HEK293 (cell line): ENCODE results near the gene TEDC2.
A peak's percentile ranks its signal among the peaks of the same experiment; 100 is the strongest.

Experiments
- CTCF ChIA-PET: fragments of 350-600 bp; formaldehyde crosslinking; extraction: SDS; loops from one replicate; lab custom pipeline; 2021; ENCODE audit warnings: antibody characterized with exemption; lab: Yijun Ruan, JAX
- POLR2A ChIA-PET: fragments of 300-600 bp; formaldehyde crosslinking; extraction: SDS; loops from one replicate; lab custom pipeline; 2020; ENCODE audit warnings: antibody characterized with exemption, inconsistent platforms; lab: Yijun Ruan, JAX
- H3K27ac ChIP-seq: fragments of 200-500 bp; sonication (Bioruptor generic); 2 replicates; pipeline ENCODE4 v1.5.1; 2014; ENCODE audit warnings: low read depth, low read length, control low read depth, inconsistent platforms; ENCODE audit errors: extremely low read depth
- H3K36me3 ChIP-seq, 2 experiments: fragments of 200-500 bp in 1 of 2; sonication (Bioruptor generic) in 1 of 2; 1 replicate in 1 of 2; 2 replicates in 1 of 2; pipeline ENCODE4 v1.5.1; 2014 to 2017; ENCODE audit warnings: inconsistent platforms in 2 of 2, low read length in 2 of 2; ENCODE audit not compliant: control insufficient read depth in 2 of 2, insufficient read depth in 1 of 2
- H3K4me1 ChIP-seq: fragments of 200-500 bp; sonication (Bioruptor generic); 2 replicates; pipeline ENCODE4 v1.5.1; 2014; ENCODE audit warnings: mild to moderate bottlenecking, low read length, inconsistent platforms; ENCODE audit not compliant: control insufficient read depth, insufficient read depth
- H3K4me3 ChIP-seq: 2 replicates; pipeline ENCODE4 v1.5.1; 2011; ENCODE audit warnings: low read depth, mild to moderate bottlenecking, control low read depth, low read length, moderate library complexity
- H3K9me3 ChIP-seq: fragments of 200-500 bp; sonication (Bioruptor generic); 2 replicates; pipeline ENCODE4 v1.5.1; 2014; ENCODE audit warnings: low read depth, low read length, inconsistent platforms; ENCODE audit not compliant: control insufficient read depth, insufficient read depth
- BCL11A ChIP-seq: fragments of 450-650 bp; formaldehyde crosslinking; IDR thresholded peaks from 2 replicates; pipeline ENCODE4 v1.5.1; 2016; ENCODE audit warnings: low read depth, missing biosample characterization, missing genetic modification characterization
- BCL11B ChIP-seq: fragments of 450-650 bp; formaldehyde crosslinking; IDR thresholded peaks from 2 replicates; pipeline ENCODE4 v1.5.1; 2016; ENCODE audit warnings: low read depth, missing biosample characterization, missing genetic modification characterization
- EGR2 ChIP-seq: fragments of 450-650 bp; formaldehyde crosslinking; IDR thresholded peaks from 2 replicates; pipeline ENCODE4 v1.5.1; 2016; ENCODE audit warnings: low read depth, missing biosample characterization, missing genetic modification characterization
- GLIS2 ChIP-seq: fragments of 450-650 bp; formaldehyde crosslinking; IDR thresholded peaks from 2 replicates; pipeline ENCODE4 v1.5.1; 2016; ENCODE audit warnings: missing biosample characterization, missing genetic modification characterization
- SCRT2 ChIP-seq: fragments of 450-650 bp; formaldehyde crosslinking; IDR thresholded peaks from 2 replicates; pipeline ENCODE4 v1.5.1; 2016; ENCODE audit warnings: missing biosample characterization, missing genetic modification characterization
- SP7 ChIP-seq: fragments of 450-650 bp; formaldehyde crosslinking; IDR thresholded peaks from 2 replicates; pipeline ENCODE4 v1.5.1; 2016; ENCODE audit warnings: missing biosample characterization, missing genetic modification characterization
- YY1 ChIP-seq: fragments of 450-650 bp; formaldehyde crosslinking; IDR thresholded peaks from 2 replicates; pipeline ENCODE4 v1.5.1; 2018; ENCODE audit warnings: missing biosample characterization, missing genetic modification characterization
- ZBTB17 ChIP-seq: fragments of 450-650 bp; formaldehyde crosslinking; IDR thresholded peaks from 2 replicates; pipeline ENCODE4 v1.5.1; 2016; ENCODE audit warnings: missing biosample characterization, missing genetic modification characterization
- ZBTB8A ChIP-seq: fragments of 450-650 bp; formaldehyde crosslinking; IDR thresholded peaks from 2 replicates; pipeline ENCODE4 v1.5.1; 2016; ENCODE audit warnings: missing biosample characterization, missing genetic modification characterization
- ZFHX2 ChIP-seq: fragments of 450-650 bp; formaldehyde crosslinking; conservative IDR thresholded peaks from 2 replicates; pipeline ENCODE4 v1.5.1; 2016; ENCODE audit warnings: missing biosample characterization, missing genetic modification characterization
- ZNF157 ChIP-seq: fragments of 450-650 bp; formaldehyde crosslinking; IDR thresholded peaks from 2 replicates; pipeline ENCODE4 v1.5.1; 2016; ENCODE audit warnings: missing biosample characterization, missing genetic modification characterization
- ZNF169 ChIP-seq: fragments of 450-650 bp; formaldehyde crosslinking; IDR thresholded peaks from 2 replicates; pipeline ENCODE4 v1.5.1; 2016; ENCODE audit warnings: missing biosample characterization, missing genetic modification characterization
- ZNF19 ChIP-seq: fragments of 450-650 bp; formaldehyde crosslinking; IDR thresholded peaks from 2 replicates; pipeline ENCODE4; 2016; ENCODE audit warnings: missing biosample characterization, missing genetic modification characterization, low read depth
- ZNF23 ChIP-seq: fragments of 450-650 bp; formaldehyde crosslinking; IDR thresholded peaks from 2 replicates; pipeline ENCODE4 v1.5.1; 2016; ENCODE audit warnings: missing biosample characterization, missing genetic modification characterization, borderline replicate concordance
- ZNF292 ChIP-seq: fragments of 450-650 bp; formaldehyde crosslinking; IDR thresholded peaks from 2 replicates; pipeline ENCODE4 v1.5.1; 2016; ENCODE audit warnings: low read depth, missing biosample characterization, missing genetic modification characterization, borderline replicate concordance
- ZNF37A ChIP-seq: fragments of 450-650 bp; IDR thresholded peaks from 2 replicates; pipeline ENCODE4 v1.5.1; 2018; ENCODE audit warnings: missing biosample characterization, missing genetic modification characterization
- ZNF394 ChIP-seq: fragments of 450-650 bp; formaldehyde crosslinking; IDR thresholded peaks from 2 replicates; pipeline ENCODE4 v1.5.1; 2016; ENCODE audit warnings: missing biosample characterization, missing genetic modification characterization, mild to moderate bottlenecking, moderate library complexity, borderline replicate concordance
- ZNF514 ChIP-seq: fragments of 450-650 bp; formaldehyde crosslinking; IDR thresholded peaks from 2 replicates; pipeline ENCODE4 v1.5.1; 2016; ENCODE audit warnings: missing biosample characterization, missing genetic modification characterization
- ZNF555 ChIP-seq: fragments of 450-650 bp; formaldehyde crosslinking; conservative IDR thresholded peaks from 2 replicates; pipeline ENCODE4 v1.5.1; 2017; ENCODE audit warnings: missing biosample characterization, mild to moderate bottlenecking, missing genetic modification characterization, inconsistent platforms
- ZNF626 ChIP-seq: fragments of 450-650 bp; sonication (Bioruptor Pico); formaldehyde crosslinking; IDR thresholded peaks from 2 replicates; pipeline ENCODE4 v1.5.1; 2018; ENCODE audit warnings: missing biosample characterization, missing genetic modification characterization, inconsistent platforms
- ZNF677 ChIP-seq: fragments of 450-650 bp; IDR thresholded peaks from 2 replicates; pipeline ENCODE4 v1.5.0; 2018; ENCODE audit warnings: missing biosample characterization, mild to moderate bottlenecking, missing genetic modification characterization, moderate library complexity
- ZNF776 ChIP-seq: fragments of 450-650 bp; formaldehyde crosslinking; IDR thresholded peaks from 2 replicates; pipeline ENCODE4 v1.5.0; 2017; ENCODE audit warnings: missing biosample characterization, missing genetic modification characterization, borderline replicate concordance
- ZNF791 ChIP-seq: fragments of 450-650 bp; formaldehyde crosslinking; IDR thresholded peaks from 2 replicates; pipeline ENCODE4 v1.5.1; 2016; ENCODE audit warnings: missing biosample characterization, missing genetic modification characterization
- ZNF837 ChIP-seq: fragments of 450-650 bp; formaldehyde crosslinking; IDR thresholded peaks from 2 replicates; pipeline ENCODE4 v1.5.1; 2016; ENCODE audit warnings: missing biosample characterization, missing genetic modification characterization
- TF ChIP-seq, protein P1 (sequence below): fragments of 450-650 bp; formaldehyde crosslinking; IDR thresholded peaks from 2 replicates; pipeline ENCODE4 v1.5.1; 2016; ENCODE audit warnings: missing biosample characterization, missing genetic modification characterization
- TF ChIP-seq, protein P2 (sequence below): fragments of 450-650 bp; formaldehyde crosslinking; IDR thresholded peaks from 2 replicates; pipeline ENCODE4 v1.5.1; 2016; ENCODE audit warnings: missing biosample characterization, missing genetic modification characterization
- TF ChIP-seq, protein P3 (sequence below): fragments of 450-650 bp; formaldehyde crosslinking; IDR thresholded peaks from 2 replicates; pipeline ENCODE4 v1.5.1; 2017; ENCODE audit warnings: missing biosample characterization, missing genetic modification characterization
- TF ChIP-seq, protein P4 (sequence below): fragments of 450-650 bp; formaldehyde crosslinking; optimal IDR thresholded peaks from 2 replicates; pipeline ENCODE3; 2016; ENCODE audit warnings: missing biosample characterization, mild to moderate bottlenecking, missing genetic modification characterization
- TF ChIP-seq, protein P5 (sequence below): fragments of 450-650 bp; IDR thresholded peaks from 2 replicates; pipeline ENCODE4 v1.5.1; 2018; ENCODE audit warnings: missing biosample characterization, mild to moderate bottlenecking, missing genetic modification characterization

Gene TEDC2

DNA sequence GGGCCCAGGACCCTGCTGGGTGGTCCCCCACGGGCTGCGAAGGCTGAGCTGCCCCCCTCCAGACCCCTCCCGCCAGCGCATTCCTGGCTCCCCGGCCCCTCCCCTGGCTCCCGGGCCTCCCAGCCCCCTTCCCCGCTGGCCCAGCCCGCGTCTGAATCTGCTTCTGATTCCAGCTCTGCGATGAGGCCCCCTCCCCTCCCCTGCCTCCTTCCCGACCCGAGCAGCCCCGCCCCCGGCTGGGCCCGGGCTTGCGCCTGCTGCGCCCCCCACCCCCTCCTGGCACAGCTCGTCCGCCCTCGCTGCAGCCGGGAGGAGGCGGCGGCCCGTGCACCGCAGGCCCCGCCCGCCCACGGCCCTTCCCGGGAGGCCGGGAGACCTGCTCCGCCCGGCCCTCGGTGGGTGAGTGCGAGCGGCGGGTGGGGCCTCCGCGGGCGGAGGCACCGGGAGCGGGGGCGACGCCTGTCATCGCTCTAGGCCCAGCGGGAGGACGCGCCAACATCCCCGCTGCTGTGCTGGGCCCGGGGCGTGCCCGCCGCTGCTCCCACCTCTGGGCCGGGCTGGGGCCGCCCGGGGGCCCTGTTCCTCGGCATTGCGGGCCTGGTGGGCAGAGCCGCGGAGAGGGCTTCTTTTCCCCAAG lies 11.2 kb downstream of the TEDC2 start, which contains the start of gene NTN3 (continued):
- TF ChIP-seq ZNF169 (tag by site-specific recombination) (no peak), ZNF37A (tag by site-specific recombination) (no peak), ZNF394 (tag by site-specific recombination) (no peak), ZNF157 (no peak)
- TF ChIP-seq, protein P1, sequence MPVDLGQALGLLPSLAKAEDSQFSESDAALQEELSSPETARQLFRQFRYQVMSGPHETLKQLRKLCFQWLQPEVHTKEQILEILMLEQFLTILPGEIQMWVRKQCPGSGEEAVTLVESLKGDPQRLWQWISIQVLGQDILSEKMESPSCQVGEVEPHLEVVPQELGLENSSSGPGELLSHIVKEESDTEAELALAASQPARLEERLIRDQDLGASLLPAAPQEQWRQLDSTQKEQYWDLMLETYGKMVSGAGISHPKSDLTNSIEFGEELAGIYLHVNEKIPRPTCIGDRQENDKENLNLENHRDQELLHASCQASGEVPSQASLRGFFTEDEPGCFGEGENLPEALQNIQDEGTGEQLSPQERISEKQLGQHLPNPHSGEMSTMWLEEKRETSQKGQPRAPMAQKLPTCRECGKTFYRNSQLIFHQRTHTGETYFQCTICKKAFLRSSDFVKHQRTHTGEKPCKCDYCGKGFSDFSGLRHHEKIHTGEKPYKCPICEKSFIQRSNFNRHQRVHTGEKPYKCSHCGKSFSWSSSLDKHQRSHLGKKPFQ (tag by site-specific recombination) = no peak

DNA sequence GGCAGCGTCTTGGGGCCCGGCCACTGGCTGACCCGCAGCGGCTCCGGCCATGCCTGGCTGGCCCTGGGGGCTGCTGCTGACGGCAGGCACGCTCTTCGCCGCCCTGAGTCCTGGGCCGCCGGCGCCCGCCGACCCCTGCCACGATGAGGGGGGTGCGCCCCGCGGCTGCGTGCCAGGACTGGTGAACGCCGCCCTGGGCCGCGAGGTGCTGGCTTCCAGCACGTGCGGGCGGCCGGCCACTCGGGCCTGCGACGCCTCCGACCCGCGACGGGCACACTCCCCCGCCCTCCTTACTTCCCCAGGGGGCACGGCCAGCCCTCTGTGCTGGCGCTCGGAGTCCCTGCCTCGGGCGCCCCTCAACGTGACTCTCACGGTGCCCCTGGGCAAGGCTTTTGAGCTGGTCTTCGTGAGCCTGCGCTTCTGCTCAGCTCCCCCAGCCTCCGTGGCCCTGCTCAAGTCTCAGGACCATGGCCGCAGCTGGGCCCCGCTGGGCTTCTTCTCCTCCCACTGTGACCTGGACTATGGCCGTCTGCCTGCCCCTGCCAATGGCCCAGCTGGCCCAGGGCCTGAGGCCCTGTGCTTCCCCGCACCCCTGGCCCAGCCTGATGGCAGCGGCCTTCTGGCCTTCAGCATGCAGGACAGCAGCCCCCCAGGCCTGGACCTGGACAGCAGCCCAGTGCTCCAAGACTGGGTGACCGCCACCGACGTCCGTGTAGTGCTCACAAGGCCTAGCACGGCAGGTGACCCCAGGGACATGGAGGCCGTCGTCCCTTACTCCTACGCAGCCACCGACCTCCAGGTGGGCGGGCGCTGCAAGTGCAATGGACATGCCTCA lies 12.0 kb downstream of the TEDC2 start:
- POLR2A ChIA-PET = interaction anchor here (1.1 to 1.7 kb wide), 2 partner anchors 22 to 30 kb away, joined by 4 to 5 read pairs; no protein-coding TSS in a partner anchor
- H3K36me3 ChIP-seq = no peaks in the 10 kb centered on the region
- H3K4me3 ChIP-seq = peak overlapping the region; percentile 23
- CTCF ChIA-PET = no interaction called here
- peak overlapping the region; percentile 49; the same call in 1 of the 2 replicates for H3K27ac ChIP-seq
- no peaks in the 10 kb centered on the region for H3K9me3 ChIP-seq
- peaks cover 29% of the 10 kb centered on the region for H3K4me1 ChIP-seq
- no peak for TF ChIP-seq ZNF837 (tag by site-specific recombination)
- TF ChIP-seq, protein P2, sequence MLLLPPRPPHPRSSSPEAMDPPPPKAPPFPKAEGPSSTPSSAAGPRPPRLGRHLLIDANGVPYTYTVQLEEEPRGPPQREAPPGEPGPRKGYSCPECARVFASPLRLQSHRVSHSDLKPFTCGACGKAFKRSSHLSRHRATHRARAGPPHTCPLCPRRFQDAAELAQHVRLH (tag by site-specific recombination) = no peak
- TF ChIP-seq ZBTB8A (tag by site-specific recombination) = peak; percentile 49; the same call in 1 of the 2 replicates
- TF ChIP-seq ZNF791 (tag by site-specific recombination) = no peak
- no peak for TF ChIP-seq ZNF292 (tag by site-specific recombination)
- no peak for TF ChIP-seq ZNF677
- TF ChIP-seq ZNF776 = no peak
- TF ChIP-seq, protein P3, sequence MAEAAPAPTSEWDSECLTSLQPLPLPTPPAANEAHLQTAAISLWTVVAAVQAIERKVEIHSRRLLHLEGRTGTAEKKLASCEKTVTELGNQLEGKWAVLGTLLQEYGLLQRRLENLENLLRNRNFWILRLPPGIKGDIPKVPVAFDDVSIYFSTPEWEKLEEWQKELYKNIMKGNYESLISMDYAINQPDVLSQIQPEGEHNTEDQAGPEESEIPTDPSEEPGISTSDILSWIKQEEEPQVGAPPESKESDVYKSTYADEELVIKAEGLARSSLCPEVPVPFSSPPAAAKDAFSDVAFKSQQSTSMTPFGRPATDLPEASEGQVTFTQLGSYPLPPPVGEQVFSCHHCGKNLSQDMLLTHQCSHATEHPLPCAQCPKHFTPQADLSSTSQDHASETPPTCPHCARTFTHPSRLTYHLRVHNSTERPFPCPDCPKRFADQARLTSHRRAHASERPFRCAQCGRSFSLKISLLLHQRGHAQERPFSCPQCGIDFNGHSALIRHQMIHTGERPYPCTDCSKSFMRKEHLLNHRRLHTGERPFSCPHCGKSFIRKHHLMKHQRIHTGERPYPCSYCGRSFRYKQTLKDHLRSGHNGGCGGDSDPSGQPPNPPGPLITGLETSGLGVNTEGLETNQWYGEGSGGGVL (tag by site-specific recombination) = no peak
- peak; percentile 9; the same call in 1 of the 2 replicates for TF ChIP-seq BCL11A (tag by site-specific recombination)
- no peak for TF ChIP-seq SP7 (tag by site-specific recombination)
- TF ChIP-seq ZNF514 = no peak
- TF ChIP-seq ZNF555 (tag by site-specific recombination) = no peak
- no peak for TF ChIP-seq YY1 (tag by site-specific recombination)
- TF ChIP-seq, protein P4, sequence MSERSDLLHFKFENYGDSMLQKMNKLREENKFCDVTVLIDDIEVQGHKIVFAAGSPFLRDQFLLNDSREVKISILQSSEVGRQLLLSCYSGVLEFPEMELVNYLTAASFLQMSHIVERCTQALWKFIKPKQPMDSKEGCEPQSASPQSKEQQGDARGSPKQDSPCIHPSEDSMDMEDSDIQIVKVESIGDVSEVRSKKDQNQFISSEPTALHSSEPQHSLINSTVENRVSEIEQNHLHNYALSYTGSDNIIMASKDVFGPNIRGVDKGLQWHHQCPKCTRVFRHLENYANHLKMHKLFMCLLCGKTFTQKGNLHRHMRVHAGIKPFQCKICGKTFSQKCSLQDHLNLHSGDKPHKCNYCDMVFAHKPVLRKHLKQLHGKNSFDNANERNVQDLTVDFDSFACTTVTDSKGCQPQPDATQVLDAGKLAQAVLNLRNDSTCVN (tag by site-specific recombination) = peak; percentile 8
- peak; percentile 55 for TF ChIP-seq ZFHX2 (tag by site-specific recombination)
- no peak for TF ChIP-seq ZNF23
- no peak for TF ChIP-seq ZNF19
- TF ChIP-seq, protein P5, sequence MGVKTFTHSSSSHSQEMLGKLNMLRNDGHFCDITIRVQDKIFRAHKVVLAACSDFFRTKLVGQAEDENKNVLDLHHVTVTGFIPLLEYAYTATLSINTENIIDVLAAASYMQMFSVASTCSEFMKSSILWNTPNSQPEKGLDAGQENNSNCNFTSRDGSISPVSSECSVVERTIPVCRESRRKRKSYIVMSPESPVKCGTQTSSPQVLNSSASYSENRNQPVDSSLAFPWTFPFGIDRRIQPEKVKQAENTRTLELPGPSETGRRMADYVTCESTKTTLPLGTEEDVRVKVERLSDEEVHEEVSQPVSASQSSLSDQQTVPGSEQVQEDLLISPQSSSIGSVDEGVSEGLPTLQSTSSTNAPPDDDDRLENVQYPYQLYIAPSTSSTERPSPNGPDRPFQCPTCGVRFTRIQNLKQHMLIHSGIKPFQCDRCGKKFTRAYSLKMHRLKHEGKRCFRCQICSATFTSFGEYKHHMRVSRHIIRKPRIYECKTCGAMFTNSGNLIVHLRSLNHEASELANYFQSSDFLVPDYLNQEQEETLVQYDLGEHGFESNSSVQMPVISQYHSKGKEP (tag by site-specific recombination) = no peak
- no peak for TF ChIP-seq SCRT2
- 0 out of 2 replicates have a peak, but pooled peaks have one; percentile 36 for TF ChIP-seq GLIS2
- TF ChIP-seq EGR2 (tag by site-specific recombination) = peak; percentile 46; the same call in 1 of the 2 replicates
- no peak for TF ChIP-seq ZNF626 (tag by site-specific recombination)
- TF ChIP-seq ZBTB17 (tag by site-specific recombination) = no peak
- TF ChIP-seq BCL11B (tag by site-specific recombination) = peak; percentile 87; the same call in 1 of the 2 replicates
